Measurements from ENCODE around the gene FCHO2. TPM values are rescaled to one million over a fixed set of nuclear protein-coding genes. Genes with fewer than 3 reads are reported as not detected.

Gene FCHO2
- total and polyA plus RNA-seq, 9 donors: 12.1 to 34.4 (median 26.0) TPM

DNA sequence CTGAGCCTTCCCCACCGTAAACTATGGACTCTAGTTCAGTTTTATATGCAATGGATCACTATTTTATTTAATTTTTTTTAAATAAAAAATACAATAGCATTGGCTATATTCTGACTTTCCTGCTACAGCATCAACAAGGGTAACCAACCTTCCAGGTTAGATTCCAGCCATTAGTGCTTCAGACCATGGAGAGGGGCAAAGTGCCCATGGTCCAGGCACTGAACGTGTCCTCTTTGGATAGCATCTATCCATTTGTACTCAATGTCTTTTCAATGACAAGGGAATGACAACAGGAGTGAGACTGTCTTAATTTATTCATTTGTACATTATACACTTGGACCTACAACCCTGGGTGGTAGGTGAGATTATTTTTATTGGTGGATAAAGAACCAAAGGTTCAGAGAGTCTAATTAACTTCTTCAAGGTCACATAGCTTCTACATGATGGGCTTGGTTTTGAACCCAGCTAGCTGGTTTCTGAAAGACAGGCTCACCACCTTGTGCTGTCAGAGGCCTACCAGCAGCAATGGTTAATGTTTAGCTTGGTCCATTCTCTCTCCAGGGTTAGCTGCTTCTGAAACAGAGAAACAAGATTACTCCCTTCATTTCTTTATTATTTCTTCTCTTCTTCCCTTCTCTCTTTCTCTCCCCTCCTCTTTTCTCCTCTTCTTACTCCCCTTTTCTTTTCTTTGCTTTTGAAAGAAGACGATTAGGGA lies 176.0 kb downstream of the FCHO2 start:
- no peaks in the 10 kb centered on the region for H3K9me3 ChIP-seq
- TF ChIP-seq EP300 (IDR thresholded peaks at IDR 0.05): no peak
- no peak for TF ChIP-seq POLR2A (IDR thresholded peaks at IDR 0.05)
- TF ChIP-seq, protein P1, sequence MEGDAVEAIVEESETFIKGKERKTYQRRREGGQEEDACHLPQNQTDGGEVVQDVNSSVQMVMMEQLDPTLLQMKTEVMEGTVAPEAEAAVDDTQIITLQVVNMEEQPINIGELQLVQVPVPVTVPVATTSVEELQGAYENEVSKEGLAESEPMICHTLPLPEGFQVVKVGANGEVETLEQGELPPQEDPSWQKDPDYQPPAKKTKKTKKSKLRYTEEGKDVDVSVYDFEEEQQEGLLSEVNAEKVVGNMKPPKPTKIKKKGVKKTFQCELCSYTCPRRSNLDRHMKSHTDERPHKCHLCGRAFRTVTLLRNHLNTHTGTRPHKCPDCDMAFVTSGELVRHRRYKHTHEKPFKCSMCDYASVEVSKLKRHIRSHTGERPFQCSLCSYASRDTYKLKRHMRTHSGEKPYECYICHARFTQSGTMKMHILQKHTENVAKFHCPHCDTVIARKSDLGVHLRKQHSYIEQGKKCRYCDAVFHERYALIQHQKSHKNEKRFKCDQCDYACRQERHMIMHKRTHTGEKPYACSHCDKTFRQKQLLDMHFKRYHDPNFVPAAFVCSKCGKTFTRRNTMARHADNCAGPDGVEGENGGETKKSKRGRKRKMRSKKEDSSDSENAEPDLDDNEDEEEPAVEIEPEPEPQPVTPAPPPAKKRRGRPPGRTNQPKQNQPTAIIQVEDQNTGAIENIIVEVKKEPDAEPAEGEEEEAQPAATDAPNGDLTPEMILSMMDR (IDR thresholded peaks at IDR 0.05): no peak
- H3K27me3 ChIP-seq: no peaks in the 10 kb centered on the region
- WGBS, 3 donors: 81 to 90% (median 86%) methylated on average over 3 of the region's 3 CpGs
- no peaks in the 10 kb centered on the region for H3K4me1 ChIP-seq (ENCODE audit: insufficient read depth)
- H3K4me3 ChIP-seq: no peak overlapping the region
- intact Hi-C loops (cut with DNase I): no loop called here
- DNase-seq: no peak
- no peak overlapping the region for H3K27ac ChIP-seq
- no peaks in the 10 kb centered on the region for H3K36me3 ChIP-seq

DNA sequence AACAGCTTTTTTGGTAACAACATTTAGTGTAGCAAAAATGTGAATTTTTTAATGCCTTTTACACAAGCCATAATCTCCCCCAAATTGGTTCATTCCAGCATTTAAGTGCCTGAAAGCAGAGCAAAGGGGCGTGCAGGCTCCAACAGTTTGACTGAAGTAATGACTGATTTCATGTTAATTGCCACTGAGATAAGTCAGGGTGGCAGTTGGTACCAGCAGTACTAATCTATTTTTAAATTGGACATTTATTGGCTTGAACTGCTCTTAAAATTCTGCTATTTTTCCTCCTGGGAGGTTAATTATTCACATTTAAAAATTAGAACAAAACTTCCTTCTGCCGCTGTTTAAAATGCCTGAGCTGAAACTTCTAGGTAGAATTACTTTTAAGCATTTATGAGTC lies 176.9 kb downstream of the FCHO2 start:
- Histone ChIP-seq H3K36me3 (no peaks in the 10 kb centered on the region), H3K27me3 (no peaks in the 10 kb centered on the region), H3K4me3 (no peak overlapping the region), H3K4me1 (ENCODE audit: insufficient read depth) (no peaks in the 10 kb centered on the region), H3K27ac (no peak overlapping the region), H3K9me3 (no peaks in the 10 kb centered on the region)
- intact Hi-C loops (cut with DNase I): no loop called here
- TF ChIP-seq, protein P1 (IDR thresholded peaks at IDR 0.05): no peak
- TF ChIP-seq POLR2A (IDR thresholded peaks at IDR 0.05) (no peak), EP300 (IDR thresholded peaks at IDR 0.05) (no peak)
- DNase-seq: no peak
- 88 to 96% (median 95%) methylated on average over 2 of the region's 2 CpGs for WGBS, 3 donors

DNA sequence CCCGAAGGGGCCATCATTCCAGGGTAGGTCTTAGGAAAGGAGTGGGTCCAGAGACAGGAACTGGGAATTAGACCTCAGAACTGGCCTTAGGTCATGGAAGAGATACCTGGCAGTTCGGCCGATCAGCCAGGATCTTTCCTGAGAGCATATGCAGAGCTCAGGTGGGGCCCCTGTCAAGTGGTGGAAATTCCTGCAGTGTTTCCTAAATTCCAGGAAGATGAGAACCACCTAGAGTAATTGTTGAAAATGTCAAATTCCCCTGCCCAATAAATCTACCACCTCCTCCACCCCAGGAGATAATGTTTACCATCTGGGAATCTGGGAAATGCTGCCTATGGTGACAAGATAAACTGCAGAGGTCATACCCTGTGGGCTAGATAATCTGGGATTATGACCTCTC lies 179.2 kb downstream of the FCHO2 start:
- Histone ChIP-seq H3K4me3 (no peak overlapping the region), H3K9me3 (no peaks in the 10 kb centered on the region), H3K36me3 (no peaks in the 10 kb centered on the region), H3K27ac (no peak overlapping the region), H3K27me3 (no peaks in the 10 kb centered on the region), H3K4me1 (ENCODE audit: insufficient read depth) (no peaks in the 10 kb centered on the region)
- WGBS, 3 donors: 81 to 97% (median 94%) methylated on average over 3 of the region's 3 CpGs
- no peak for DNase-seq
- intact Hi-C loops (cut with DNase I): no loop called here
- no peak for TF ChIP-seq EP300 (IDR thresholded peaks at IDR 0.05)

DNA sequence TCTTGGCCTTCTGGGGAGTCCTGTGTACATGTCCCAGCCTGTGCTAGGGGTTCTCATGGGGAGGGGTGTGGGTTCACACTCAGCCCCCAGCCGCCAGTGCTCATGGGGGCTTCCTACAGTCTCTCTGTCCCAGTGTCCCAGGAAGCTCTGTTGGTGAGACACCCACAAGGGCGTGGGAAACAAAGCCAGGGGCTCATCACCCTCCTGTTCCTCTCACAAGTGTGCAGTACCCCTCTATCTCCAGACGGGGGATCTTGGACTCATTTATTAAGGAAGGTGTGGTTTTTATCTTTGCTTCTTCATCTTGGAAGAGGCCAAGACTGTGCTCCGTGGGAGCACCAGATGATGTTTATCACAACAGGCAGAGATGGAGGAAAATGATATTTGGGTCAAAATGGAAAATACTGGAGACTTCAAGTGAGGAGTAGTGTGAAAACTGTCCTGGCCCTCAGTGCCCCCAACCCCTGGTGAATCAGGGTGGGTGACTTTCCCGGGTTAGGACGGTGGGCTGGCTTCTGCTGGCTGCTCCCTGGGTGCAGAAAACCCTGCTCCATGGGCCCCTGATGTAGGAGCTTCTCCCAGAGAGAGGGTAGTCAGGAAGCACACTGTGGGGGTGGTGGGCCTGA lies 179.7 kb downstream of the FCHO2 start:
- H3K4me1 ChIP-seq (ENCODE audit: insufficient read depth): no peaks in the 10 kb centered on the region
- intact Hi-C loops (cut with DNase I): no loop called here
- H3K9me3 ChIP-seq: no peaks in the 10 kb centered on the region
- no peak for DNase-seq
- H3K27me3 ChIP-seq: no peaks in the 10 kb centered on the region
- no peak overlapping the region for H3K4me3 ChIP-seq
- H3K27ac ChIP-seq: no peak overlapping the region
- WGBS, 3 donors: 49 to 65% (median 57%) methylated on average over 6 of the region's 6 CpGs
- no peak for TF ChIP-seq EP300 (IDR thresholded peaks at IDR 0.05)
- TF ChIP-seq, protein P1 (IDR thresholded peaks at IDR 0.05): no peak
- no peak for TF ChIP-seq POLR2A (IDR thresholded peaks at IDR 0.05)
- no peaks in the 10 kb centered on the region for H3K36me3 ChIP-seq

DNA sequence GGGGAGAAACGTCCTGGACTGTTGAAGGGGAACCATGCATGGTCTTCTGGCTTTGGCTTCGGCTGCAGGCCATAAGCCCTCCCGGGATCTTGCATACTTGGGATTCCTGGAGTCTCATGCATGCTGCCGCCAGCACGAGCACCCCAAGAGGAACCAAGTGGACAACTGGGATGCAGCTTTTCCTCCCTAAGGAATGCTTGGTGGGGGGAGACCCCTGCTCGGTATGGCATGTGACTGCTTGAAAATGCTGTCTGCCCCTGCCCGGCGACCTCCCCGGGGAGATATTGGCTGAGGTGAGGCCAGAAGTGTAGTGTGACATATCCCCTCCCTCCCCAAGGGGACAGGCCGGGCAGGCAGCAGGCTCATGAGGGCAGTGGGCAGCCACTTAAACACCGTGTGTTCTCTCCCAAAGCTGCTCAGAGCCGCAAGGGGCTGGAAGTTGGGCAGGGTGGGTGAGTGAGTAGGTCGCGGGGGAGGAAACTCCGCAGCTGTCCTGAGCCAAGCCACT lies 180.3 kb downstream of the FCHO2 start:
- intact Hi-C loops (cut with DNase I): no loop called here
- DNase-seq: no peak
- H3K4me3 ChIP-seq: no peak overlapping the region
- WGBS, 3 donors: 17 to 34% (median 26%) methylated on average over 15 of the region's 15 CpGs
- H3K4me1 ChIP-seq (ENCODE audit: insufficient read depth): no peaks in the 10 kb centered on the region
- H3K9me3 ChIP-seq: no peaks in the 10 kb centered on the region
- H3K27ac ChIP-seq: no peak overlapping the region
- no peaks in the 10 kb centered on the region for H3K36me3 ChIP-seq
- no peaks in the 10 kb centered on the region for H3K27me3 ChIP-seq
- TF ChIP-seq POLR2A (IDR thresholded peaks at IDR 0.05) (no peak), EP300 (IDR thresholded peaks at IDR 0.05) (no peak)
- TF ChIP-seq, protein P1 (IDR thresholded peaks at IDR 0.05): no peak
